Measurements from ENCODE around the gene ATP2A1.

GRCh38 chr16:28879261-28879840 is 1.1 kb downstream of the ATP2A1 start:
- TF ChIP-seq, protein P1, sequence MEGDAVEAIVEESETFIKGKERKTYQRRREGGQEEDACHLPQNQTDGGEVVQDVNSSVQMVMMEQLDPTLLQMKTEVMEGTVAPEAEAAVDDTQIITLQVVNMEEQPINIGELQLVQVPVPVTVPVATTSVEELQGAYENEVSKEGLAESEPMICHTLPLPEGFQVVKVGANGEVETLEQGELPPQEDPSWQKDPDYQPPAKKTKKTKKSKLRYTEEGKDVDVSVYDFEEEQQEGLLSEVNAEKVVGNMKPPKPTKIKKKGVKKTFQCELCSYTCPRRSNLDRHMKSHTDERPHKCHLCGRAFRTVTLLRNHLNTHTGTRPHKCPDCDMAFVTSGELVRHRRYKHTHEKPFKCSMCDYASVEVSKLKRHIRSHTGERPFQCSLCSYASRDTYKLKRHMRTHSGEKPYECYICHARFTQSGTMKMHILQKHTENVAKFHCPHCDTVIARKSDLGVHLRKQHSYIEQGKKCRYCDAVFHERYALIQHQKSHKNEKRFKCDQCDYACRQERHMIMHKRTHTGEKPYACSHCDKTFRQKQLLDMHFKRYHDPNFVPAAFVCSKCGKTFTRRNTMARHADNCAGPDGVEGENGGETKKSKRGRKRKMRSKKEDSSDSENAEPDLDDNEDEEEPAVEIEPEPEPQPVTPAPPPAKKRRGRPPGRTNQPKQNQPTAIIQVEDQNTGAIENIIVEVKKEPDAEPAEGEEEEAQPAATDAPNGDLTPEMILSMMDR (conservative IDR thresholded peaks at IDR 0.05; ENCODE audit: low read depth in 2 of 2), result no peak
- no peak for TF ChIP-seq CREB1 (CRISPR knock-in tag; IDR thresholded peaks at IDR 0.05; ENCODE audit: low read depth)
- no peak for TF ChIP-seq EZH2 (IDR thresholded peaks at IDR 0.05; ENCODE audit: low read depth, unreplicated experiment)
- no peak for TF ChIP-seq REST (IDR thresholded peaks at IDR 0.05; ENCODE audit: unreplicated experiment)
- TF ChIP-seq EZH2phosphoT487 (IDR thresholded peaks at IDR 0.05; ENCODE audit: unreplicated experiment), result no peak
- TF ChIP-seq POLR2AphosphoS5 (IDR thresholded peaks at IDR 0.05; ENCODE audit: low read depth), result no peak
- TF ChIP-seq ZNF114 (CRISPR knock-in tag; IDR thresholded peaks at IDR 0.05), result no peak

Data from GM23338 (cell line).